CD14-positive monocyte (primary cell): ENCODE data around the gene MND1. TPM values are rescaled to one million over a fixed set of nuclear protein-coding genes. Genes with fewer than 3 reads are reported as not detected.

Experiments
- DNase-seq, 3 donors: peaks; one replicate each; pipeline ENCODE4 v3.0.0-alpha.2; 2011 to 2022
- H2AFZ ChIP-seq: 2 replicates; pipeline ENCODE4 v1.6.0; 2012; ENCODE audit warnings: mild to moderate bottlenecking, low read depth, low read length, inconsistent platforms; ENCODE audit not compliant: insufficient read depth, poor library complexity, severe bottlenecking
- H3K27ac ChIP-seq, 2 donors: 1 replicate in 1 of 2; 2 replicates in 1 of 2; pipeline ENCODE4 v1.5.1; 2012 to 2013; ENCODE audit warnings: low read length in 2 of 2, control low read depth in 1 of 2, inconsistent platforms in 1 of 2, low read depth in 1 of 2, mild to moderate bottlenecking in 1 of 2
- H3K27me3 ChIP-seq, 2 donors: one replicate each; pipeline versions ENCODE4 v1.6.0 to v1.6.1; 2011 to 2013; ENCODE audit warnings: low read length in 2 of 2; ENCODE audit not compliant: control insufficient read depth in 2 of 2, insufficient read depth in 2 of 2
- H3K36me3 ChIP-seq, 2 donors: replicated peaks in 1 of 2; 1 replicate in 1 of 2; 2 replicates in 1 of 2; pipeline versions ENCODE4 v1.5.1 to v1.6.1; 2012 to 2013; ENCODE audit warnings: low read length in 2 of 2, control low read depth in 1 of 2, inconsistent platforms in 1 of 2, mild to moderate bottlenecking in 1 of 2; ENCODE audit not compliant: insufficient read depth in 2 of 2, control insufficient read depth in 1 of 2
- H3K4me1 ChIP-seq, 2 donors: 1 replicate in 1 of 2; 2 replicates in 1 of 2; pipeline versions ENCODE4 v1.5.1 to v1.6.1; 2012 to 2013; ENCODE audit warnings: low read length in 2 of 2, control low read depth in 1 of 2, inconsistent platforms in 1 of 2, mild to moderate bottlenecking in 1 of 2, moderate library complexity in 1 of 2; ENCODE audit not compliant: insufficient read depth in 2 of 2, control insufficient read depth in 1 of 2
- H3K4me2 ChIP-seq: replicated peaks from 2 replicates; pipeline ENCODE3; 2012; ENCODE audit warnings: low read length, moderate library complexity, mild to moderate bottlenecking; ENCODE audit not compliant: poor library complexity, severe bottlenecking; ENCODE audit errors: extremely low read depth
- H3K4me3 ChIP-seq, 3 experiments: fragments of 200-600 bp in 1 of 3; sonication (generic) in 1 of 3; replicated peaks in 1 of 3; 1 replicate in 2 of 3; 2 replicates in 1 of 3; pipeline ENCODE4 v1.5.1; 2011 to 2013; ENCODE audit warnings: low read length in 3 of 3, mild to moderate bottlenecking in 3 of 3, control low read depth in 2 of 3, low read depth in 2 of 3, inconsistent platforms in 1 of 3, moderate library complexity in 1 of 3
- H3K79me2 ChIP-seq: 2 replicates; pipeline ENCODE4 v1.6.0; 2012; ENCODE audit warnings: mild to moderate bottlenecking, control low read depth, inconsistent platforms, low read length, moderate library complexity; ENCODE audit not compliant: insufficient read depth
- H3K9ac ChIP-seq: 2 replicates; pipeline ENCODE4 v1.6.0; 2017; ENCODE audit warnings: low read length, mild to moderate bottlenecking; ENCODE audit not compliant: insufficient read depth, poor library complexity, severe bottlenecking
- H3K9me3 ChIP-seq, 2 donors: replicated peaks in 1 of 2; 1 replicate in 1 of 2; 2 replicates in 1 of 2; pipeline versions ENCODE4 v1.5.1 to v1.6.1; 2012 to 2013; ENCODE audit warnings: low read length in 2 of 2, control low read depth in 1 of 2; ENCODE audit not compliant: control insufficient read depth in 1 of 2, insufficient read depth in 1 of 2
- H4K20me1 ChIP-seq: 2 replicates; pipeline ENCODE4 v1.6.0; 2012; ENCODE audit warnings: mild to moderate bottlenecking, low read length, control low read depth, moderate library complexity; ENCODE audit not compliant: insufficient read depth
- H3K27ac Mint-ChIP-seq, 7 donors: one replicate each; pipeline ENCODE4 v1.8.0; 2020; ENCODE audit warnings: mild to moderate bottlenecking in 7 of 7, mixed read lengths in 7 of 7, moderate library complexity in 6 of 7, inconsistent platforms in 2 of 7
- H3K27me3 Mint-ChIP-seq, 3 donors: one replicate each; pipeline ENCODE4 v1.8.0; 2021 to 2022; ENCODE audit warnings: low read depth in 3 of 3, mild to moderate bottlenecking in 3 of 3, mixed read lengths in 3 of 3, moderate library complexity in 3 of 3, inconsistent platforms in 1 of 3
- H3K36me3 Mint-ChIP-seq, 2 donors: one replicate each; pipeline ENCODE4 v1.8.0; 2020; ENCODE audit warnings: mixed read lengths in 2 of 2, inconsistent platforms in 1 of 2, mild to moderate bottlenecking in 1 of 2
- H3K4me1 Mint-ChIP-seq: one replicate; pipeline ENCODE4 v1.8.0; 2020; ENCODE audit warnings: mild to moderate bottlenecking, mixed read lengths
- H3K4me3 Mint-ChIP-seq, 2 donors: one replicate each; pipeline ENCODE4 v1.8.0; 2020; ENCODE audit warnings: mild to moderate bottlenecking in 2 of 2, mixed read lengths in 2 of 2, moderate library complexity in 1 of 2
- H3K9me3 Mint-ChIP-seq, 7 donors: one replicate each; pipeline ENCODE4 v1.8.0; 2020 to 2022; ENCODE audit warnings: mixed read lengths in 7 of 7, mild to moderate bottlenecking in 6 of 7, moderate library complexity in 6 of 7, inconsistent platforms in 2 of 7
- CTCF ChIP-seq: fragments of 200-600 bp; IDR thresholded peaks from one replicate; pipeline ENCODE4 v1.8.0; 2022; ENCODE audit warnings: antibody characterized with exemption, mild to moderate bottlenecking
- WGBS: methylation state at CpG from one replicate; pipeline ENCODE4 v1.1.5; 2013; ENCODE audit warnings: missing lambda C conversion rate; ENCODE audit not compliant: insufficient coverage; 5-methylcytosine and 5-hydroxymethylcytosine counted together
- intact Hi-C, 2 donors: fragments of 100-400 bp; cut with micrococcal nuclease; formaldehyde crosslinking; loops; one replicate each; pipeline versions ENCODE4 v1.15.0 to v1.15.1; 2023
- polyA plus RNA-seq, 3 donors: library from polyadenylated mRNA; depleted of rRNA in 1 of 3; unstranded in 2 of 3; stranded (reverse) in 1 of 3; fragments of 300-500 nt in 2 of 3; fragments of >200 nt in 1 of 3; fragmentation: Illumina TruSeq in 2 of 3; gene quantifications; 1 replicate in 2 of 3; 2 replicates in 1 of 3; pipeline ENCODE4 v1.2.3, GENCODE V29; 2012 to 2021

MND1 gene
- polyA plus RNA-seq, 3 donors, result not detected

GRCh38 chr4:153428941-153429475, 84.5 kb downstream of the MND1 start:
- Histone ChIP-seq H3K4me2 (no peak overlapping the region), H3K9me3 (no peaks in the 10 kb centered on the region), H3K79me2 (no peaks in the 10 kb centered on the region), H3K27me3 (no peaks in the 10 kb centered on the region), H3K4me1 (peaks cover 14 to 17% of the 10 kb centered on the region in 2 donors), H3K36me3 (no peaks in the 10 kb centered on the region), H3K4me3 (no peak overlapping the region), H3K27ac (no peak overlapping the region), H4K20me1 (no peaks in the 10 kb centered on the region), H3K9ac (no peak overlapping the region), H2AFZ (no peak overlapping the region)
- Mint-ChIP-seq H3K9me3 (no peaks in the 10 kb centered on the region), H3K36me3 (no peaks in the 10 kb centered on the region), H3K4me3 (no peak overlapping the region), H3K27ac (no peak overlapping the region), H3K4me1 (peaks cover 12% of the 10 kb centered on the region), H3K27me3 (peaks cover 0 to 4% (median 0%) of the 10 kb centered on the region in 3 donors)
- no peak for TF ChIP-seq CTCF
- WGBS, result no CpG with 5 or more reads among the region's 3 CpGs
- intact Hi-C loops, result no loop called here
- no peak for DNase-seq

- H3K4me2 ChIP-seq, result peak overlapping the region; percentile 80
- TF ChIP-seq CTCF, result peak; percentile 72
- peak overlapping the region; percentile 48 for H2AFZ ChIP-seq
- Mint-ChIP-seq H3K4me1 (peaks cover 19% of the 10 kb centered on the region), H3K27me3 (peaks cover 0 to 5% (median 2%) of the 10 kb centered on the region in 3 donors), H3K4me3 (peak overlapping the region; percentile 90 to 95), H3K27ac (peak overlapping the region; percentile 91 to 100 (median 97)), H3K36me3 (no peaks in the 10 kb centered on the region), H3K9me3 (no peaks in the 10 kb centered on the region)
- H3K4me1 ChIP-seq, result peaks cover 18 to 24% of the 10 kb centered on the region in 2 donors
- no peaks in the 10 kb centered on the region for H3K36me3 ChIP-seq
- no peaks in the 10 kb centered on the region for H3K9me3 ChIP-seq
- intact Hi-C loops, result loop anchor here (5.0 to 10.0 kb wide), 4 partner anchors 34 to 144 kb away; partner anchors contain the start of gene TMEM131L (in 1 of the 2)
- DNase-seq, result peak; percentile 75 to 88 (median 81)
- no peaks in the 10 kb centered on the region for H3K79me2 ChIP-seq
- H4K20me1 ChIP-seq, result no peaks in the 10 kb centered on the region
- peak overlapping the region; percentile 80 to 85 for H3K27ac ChIP-seq
- WGBS, result 4% methylated on average over 7 of the region's 12 CpGs
- H3K4me3 ChIP-seq, result peak overlapping the region; percentile 54 to 96 (median 82)
- peak overlapping the region; percentile 51 for H3K9ac ChIP-seq
- no peaks in the 10 kb centered on the region for H3K27me3 ChIP-seq
Observed at GRCh38 chr4:153432965-153433753, 88.7 kb downstream of the MND1 start.
